ENCODE results near the gene ELOVL6. TPM values are rescaled to one million over a fixed set of nuclear protein-coding genes. Genes with fewer than 3 reads are reported as not detected.
A peak's percentile ranks its signal among the peaks of the same experiment; 100 is the strongest.

ELOVL6 gene
- total and polyA plus RNA-seq, 9 of the 15 experiments (the other 6 are each of a cell fraction or from before 2014, with no cell fraction given) = 18.3 to 82.6 (median 46.0) TPM

GRCh38 chr4:110064934-110065333 is 133.5 kb downstream of the ELOVL6 start:
- BruUV-seq (replicated peaks) = no TSS peak
- in situ Hi-C loops (cut with MboI) = no loop called here
- ATAC-seq (no peak), DNase-seq (ENCODE audit: extremely low read depth in 1 of 4, low spot score in 3 of 4) (no peak), FAIRE-seq (no peak)
- Histone ChIP-seq H3K4me2 (ENCODE audit: insufficient read depth, low read length) (no peak overlapping the region), H3K27me3 (ENCODE audit: control insufficient read depth in 2 of 2, insufficient read depth in 2 of 2, low read length in 2 of 2) (no peaks in the 10 kb centered on the region), H3K79me2 (ENCODE audit: control insufficient read depth, insufficient read depth, low read length) (0 out of 3 replicates have a peak, but pooled peaks cover 8% of the 10 kb centered on the region), H3K9me1 (ENCODE audit: control insufficient read depth, insufficient read depth, low read length) (no peaks in the 10 kb centered on the region), H2AFZ (ENCODE audit: low read depth, low read length) (no peak overlapping the region), H3K4me1 (replicated peaks in 1 of 2; ENCODE audit: control insufficient read depth in 2 of 2, insufficient read depth in 2 of 2, low read length in 2 of 2) (peaks cover 0 to 3% of the 10 kb centered on the region in 2 experiments; a peak in 3 of 5 replicates), H3K27ac (ENCODE audit: extremely low read depth, low read depth, low read length) (no peak overlapping the region), H3K36me3 (ENCODE audit: control insufficient read depth, insufficient read depth, low read length) (peaks cover 8% of the 10 kb centered on the region; the same call in 2 of the 3 replicates), H4K20me1 (replicated peaks; ENCODE audit: control insufficient read depth, insufficient read depth, low read length) (peaks cover 8% of the 10 kb centered on the region; the same call in 1 of the 2 replicates), H3K9me3 (replicated peaks; ENCODE audit: control insufficient read depth, insufficient read depth, low read depth, low read length) (no peaks in the 10 kb centered on the region), H3K9ac (ENCODE audit: insufficient read depth in 1 of 2, low read depth in 2 of 2, low read length in 2 of 2) (no peak overlapping the region), H3K4me3 (no peak overlapping the region)
- intact Hi-C loops (cut with micrococcal nuclease) = no loop called here
- 41% methylated on average over 2 of the region's 2 CpGs for WGBS (ENCODE audit: insufficient coverage, low coverage, missing lambda C conversion rate)
- CTCF ChIA-PET (ENCODE audit: low intra/inter-chr PET ratio) = no interaction called here
- TF ChIP-seq NR4A1 (CRISPR knock-in tag; IDR thresholded peaks at IDR 0.05) (no peak), NR4A1 (tag; IDR thresholded peaks at IDR 0.05) (no peak)
- POLR2A ChIA-PET = interaction anchor here (0.5 kb wide), 1 partner anchor 65 kb away, joined by 3 read pairs; no protein-coding TSS in a partner anchor

- H3K27me3 ChIP-seq (ENCODE audit: control insufficient read depth in 2 of 2, insufficient read depth in 2 of 2, low read length in 2 of 2) = no peaks in the 10 kb centered on the region
- TF ChIP-seq CEBPB (tag; IDR thresholded peaks at IDR 0.05) (peak; percentile 93), ZNF384 (IDR thresholded peaks at IDR 0.05; ENCODE audit: low read depth, low read length) (peak; percentile 25; the same call in 1 of the 2 replicates), CEBPG (CRISPR knock-in tag; IDR thresholded peaks at IDR 0.05) (peak; percentile 25; the same call in 1 of the 2 replicates), CEBPG (tag; conservative IDR thresholded peaks at IDR 0.05 in 1 of 2, IDR thresholded peaks at IDR 0.05 in 1 of 2) (peak; percentile 64 to 91), FIP1L1 (IDR thresholded peaks at IDR 0.05; ENCODE audit: low read depth, low read length, poor library complexity, severe bottlenecking) (no peak)
- no peak for ATAC-seq
- H2AFZ ChIP-seq (ENCODE audit: low read depth, low read length) = no peak overlapping the region
- H3K36me3 ChIP-seq (ENCODE audit: control insufficient read depth, insufficient read depth, low read length) = peaks cover 9% of the 10 kb centered on the region
- in situ Hi-C loops (cut with MboI) (no loop called here), intact Hi-C loops (cut with micrococcal nuclease) (no loop called here)
- H3K4me2 ChIP-seq (ENCODE audit: insufficient read depth, low read length) = no peak overlapping the region
- WGBS (ENCODE audit: insufficient coverage, low coverage, missing lambda C conversion rate) = 79% methylated on average over 1 of the region's 1 CpG
- no peak overlapping the region for H3K4me3 ChIP-seq
- no peaks in the 10 kb centered on the region for H3K9me3 ChIP-seq (replicated peaks; ENCODE audit: control insufficient read depth, insufficient read depth, low read depth, low read length)
- DNase-seq (ENCODE audit: extremely low read depth in 1 of 4, low spot score in 3 of 4) = no peak
- 0 out of 2 replicates have a peak, but pooled peaks cover 8% of the 10 kb centered on the region for H4K20me1 ChIP-seq (replicated peaks; ENCODE audit: control insufficient read depth, insufficient read depth, low read length)
- H3K9me1 ChIP-seq (ENCODE audit: control insufficient read depth, insufficient read depth, low read length) = no peaks in the 10 kb centered on the region
- H3K79me2 ChIP-seq (ENCODE audit: control insufficient read depth, insufficient read depth, low read length) = 0 out of 3 replicates have a peak, but pooled peaks cover 5% of the 10 kb centered on the region
- no peak for FAIRE-seq
- peaks cover 0 to 3% of the 10 kb centered on the region in 2 experiments; a peak in 3 of 5 replicates for H3K4me1 ChIP-seq (replicated peaks in 1 of 2; ENCODE audit: control insufficient read depth in 2 of 2, insufficient read depth in 2 of 2, low read length in 2 of 2)
- CTCF ChIA-PET (ENCODE audit: low intra/inter-chr PET ratio) = no interaction called here
- no TSS peak for BruUV-seq (replicated peaks)
- POLR2A ChIA-PET = interaction anchor here (0.5 to 0.8 kb wide), 3 partner anchors 65 to 378 kb away, joined by 3 to 4 read pairs (median 3); no protein-coding TSS in a partner anchor
- no peak overlapping the region for H3K9ac ChIP-seq (ENCODE audit: insufficient read depth in 1 of 2, low read depth in 2 of 2, low read length in 2 of 2)
- H3K27ac ChIP-seq (ENCODE audit: extremely low read depth, low read depth, low read length) = no peak overlapping the region
Observed at GRCh38 chr4:110064295-110064694, 134.1 kb downstream of the ELOVL6 start.
